HG03354 (cell line): ENCODE results near the gene UNC79.

Experiments
- ATAC-seq: cut with Tn5 transposase; IDR thresholded peaks from one replicate; pipeline ENCODE4 v1.9.1; 2021; ENCODE audit warnings: mild to moderate bottlenecking; ENCODE audit not compliant: unreplicated experiment, poor library complexity, severe bottlenecking

The UNC79 gene

DNA sequence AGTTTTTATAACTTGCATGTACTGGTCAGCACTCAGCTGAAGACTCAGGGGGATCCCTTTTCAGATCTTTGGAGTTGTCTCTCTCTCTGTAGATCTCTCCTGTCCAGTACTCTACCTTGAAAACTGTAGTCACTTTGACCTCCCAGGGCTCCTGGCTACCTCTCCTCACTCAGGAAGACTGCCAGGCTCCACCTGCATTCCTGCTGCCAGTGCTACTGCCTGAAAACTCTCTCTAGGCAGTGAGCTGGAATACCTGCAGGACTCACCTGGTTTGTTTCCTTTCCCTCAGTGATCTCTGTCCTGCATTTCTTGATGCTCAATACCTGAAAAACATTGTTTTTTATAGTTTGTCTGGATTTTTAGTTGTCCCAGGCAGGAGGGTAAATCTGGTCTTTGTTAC, 270.2 kb downstream of the UNC79 start:
- ATAC-seq: no peak

DNA sequence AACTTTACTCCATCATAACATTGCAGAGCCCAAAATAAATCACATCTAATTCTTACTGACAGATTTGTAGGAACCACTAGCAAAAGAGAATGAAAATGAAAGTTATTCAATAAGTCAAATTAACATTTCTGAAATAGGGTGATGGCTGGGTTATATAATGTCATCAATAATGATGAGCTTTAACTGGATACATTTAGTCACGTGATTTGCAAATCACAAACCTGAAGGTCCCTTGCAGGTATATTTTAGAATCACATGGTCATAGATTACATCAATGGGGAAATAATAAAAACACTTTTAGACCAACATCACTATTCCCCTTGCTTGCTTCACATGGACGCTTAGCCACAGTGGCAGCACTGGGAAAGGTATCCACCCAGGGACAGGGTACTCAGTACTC, 270.8 kb downstream of the UNC79 start:
- ATAC-seq: no peak

DNA sequence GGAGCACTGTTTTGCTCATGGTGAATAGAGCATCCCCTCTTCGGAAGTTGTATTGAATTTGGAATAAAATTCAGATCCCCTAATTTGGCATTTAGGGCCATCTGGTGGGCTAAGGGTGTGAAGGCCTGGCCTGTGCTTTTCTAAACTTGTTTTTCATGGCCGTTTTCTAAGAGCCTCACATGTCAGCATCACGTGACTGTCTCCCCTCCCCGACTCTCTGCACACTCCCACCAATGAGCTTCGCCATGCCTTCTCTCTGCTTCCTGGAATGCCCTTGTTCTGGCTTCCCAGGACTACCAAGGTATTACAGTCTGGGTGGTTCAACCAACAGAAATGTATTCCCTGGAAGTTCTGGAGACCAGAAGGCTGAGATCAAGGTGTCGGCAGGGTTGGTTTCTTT, 272.2 kb downstream of the UNC79 start:
- ATAC-seq: no peak

DNA sequence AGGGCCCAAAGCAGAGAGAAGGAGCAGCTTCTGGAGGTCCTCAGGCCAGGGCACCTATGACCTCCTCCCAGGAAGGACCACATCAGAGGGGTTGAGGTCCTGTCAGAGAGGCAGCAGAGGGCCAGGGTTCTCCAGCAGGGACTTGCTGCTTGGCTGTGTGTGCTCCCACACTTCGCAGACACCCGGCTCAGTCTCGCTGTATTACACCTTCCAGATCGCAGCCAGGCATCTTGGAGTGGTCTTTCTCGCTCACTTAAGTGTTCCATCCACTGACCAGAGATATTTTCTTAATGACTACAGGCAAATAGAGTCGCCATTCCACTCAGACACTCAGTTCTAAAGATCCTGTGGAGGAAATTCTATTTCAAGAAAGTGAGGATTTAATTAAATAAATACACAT, 273.2 kb downstream of the UNC79 start:
- no peak for ATAC-seq

DNA sequence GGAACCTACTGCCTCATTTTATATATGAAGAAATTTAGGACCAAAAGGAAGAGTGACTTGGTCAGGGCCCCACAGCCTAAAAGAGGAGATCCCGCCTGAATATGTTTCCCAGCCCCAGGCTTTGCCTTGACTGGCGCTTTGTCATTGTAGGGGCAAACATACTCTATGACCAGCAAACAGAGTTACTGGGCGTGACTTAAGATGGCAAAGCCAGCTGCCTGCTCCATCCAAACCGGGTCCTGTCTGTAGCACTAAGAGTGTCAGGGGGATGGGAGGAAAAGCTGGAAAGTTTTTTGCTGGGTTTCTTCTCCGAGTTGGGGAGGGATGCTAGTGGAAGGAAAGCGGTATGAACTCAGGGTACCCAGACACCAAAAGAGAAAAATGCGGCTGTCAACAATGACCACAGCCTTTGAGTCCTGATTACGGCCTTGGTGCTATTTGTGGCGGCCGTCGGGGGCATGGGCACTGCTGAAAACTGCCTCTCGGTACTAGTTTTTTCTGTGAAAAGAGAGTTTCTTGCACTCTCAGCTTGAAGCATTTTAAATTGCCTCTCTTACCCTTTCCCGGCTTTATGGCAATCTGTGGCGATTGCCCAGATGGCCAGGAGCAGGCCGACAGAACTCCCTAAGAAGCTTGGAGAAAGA, 274.9 kb downstream of the UNC79 start:
- no peak for ATAC-seq

DNA sequence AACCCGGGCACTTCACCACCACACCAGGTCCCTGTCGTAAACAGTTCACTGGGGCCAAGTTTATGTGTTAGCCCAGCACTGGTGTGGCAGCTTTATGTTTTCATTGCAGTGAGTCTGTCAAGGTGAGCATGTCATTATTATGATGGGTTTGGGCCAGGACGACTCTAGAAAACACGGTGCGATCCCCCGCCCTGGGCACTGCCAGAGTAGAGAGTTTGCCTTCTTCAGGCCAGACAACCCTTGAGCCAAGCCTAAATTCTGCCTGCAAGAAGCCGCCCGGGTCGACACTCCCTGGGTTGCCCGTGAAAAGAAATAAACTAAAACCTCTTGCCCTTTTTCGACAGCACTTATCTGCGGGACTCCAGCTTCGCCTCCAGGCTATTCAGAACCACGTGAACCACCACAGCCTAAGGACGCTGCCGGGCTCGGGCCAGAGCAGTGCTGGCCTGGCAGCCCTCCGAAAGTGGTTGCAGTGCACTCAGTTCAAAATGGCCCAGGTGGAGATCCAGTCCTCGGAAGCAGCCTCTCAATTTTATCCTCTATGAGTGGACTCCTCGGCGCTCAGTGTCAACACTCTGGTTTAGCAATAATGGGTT, 275.7 kb downstream of the UNC79 start:
- ATAC-seq: no peak

DNA sequence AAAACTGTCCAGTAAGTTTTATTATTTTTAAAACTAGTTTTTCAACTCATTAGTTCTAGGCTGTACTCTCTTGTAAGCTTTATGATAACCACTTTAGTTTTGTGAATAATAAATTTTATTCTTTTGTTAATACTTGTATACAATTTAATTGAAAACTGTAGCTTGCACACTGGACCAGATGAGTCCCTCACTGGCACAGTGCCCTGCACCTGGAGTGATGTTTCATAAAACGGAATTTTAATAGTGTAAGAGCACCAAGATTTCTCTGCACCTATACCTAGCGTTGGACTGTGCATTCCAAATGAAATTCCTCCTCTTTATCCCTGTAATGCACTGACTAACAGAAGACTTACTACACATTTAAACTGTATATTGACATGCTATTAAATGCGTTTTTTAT, 276.7 kb downstream of the UNC79 start:
- no peak for ATAC-seq

DNA sequence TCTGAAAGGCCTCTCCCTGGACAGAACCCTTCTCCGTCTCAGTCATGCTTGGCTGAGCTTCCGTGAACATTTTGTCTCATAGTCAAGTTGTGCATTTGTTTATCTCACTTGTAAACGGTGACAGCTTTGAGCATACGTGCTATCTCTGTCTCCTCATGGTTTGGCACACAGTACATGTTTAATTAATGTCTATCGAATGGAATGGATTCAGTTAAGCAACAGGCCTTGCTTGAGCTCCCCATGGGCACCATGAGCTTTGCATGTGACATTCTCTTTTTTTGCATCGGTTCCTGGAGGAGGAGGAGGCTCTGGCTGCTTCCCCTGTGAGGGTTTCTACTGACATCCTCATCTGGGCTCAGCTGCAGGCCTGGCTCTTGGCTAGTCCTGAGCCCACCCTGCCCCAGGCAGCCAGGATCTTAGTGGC, 277.6 kb downstream of the UNC79 start:
- ATAC-seq: no peak

DNA sequence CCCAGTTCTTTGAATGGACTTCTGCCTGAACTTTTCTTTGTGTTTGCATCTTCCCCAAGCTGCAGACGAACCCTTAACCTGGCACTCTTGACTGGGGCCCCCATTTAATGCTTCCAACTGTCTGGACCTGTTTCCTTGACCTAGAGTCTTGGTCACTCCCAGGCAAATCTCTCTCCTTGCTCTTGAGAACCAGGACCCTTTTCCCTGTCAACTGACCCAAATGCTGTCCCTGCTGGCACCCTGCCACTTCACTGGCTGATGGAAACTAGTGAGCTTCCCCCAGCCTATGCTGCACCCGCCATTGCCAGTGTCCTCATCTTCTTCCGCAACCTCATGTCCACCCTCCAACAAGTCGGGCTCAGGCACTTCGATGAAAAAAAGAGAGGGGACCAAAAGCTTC, 278.1 kb downstream of the UNC79 start:
- ATAC-seq: no peak

DNA sequence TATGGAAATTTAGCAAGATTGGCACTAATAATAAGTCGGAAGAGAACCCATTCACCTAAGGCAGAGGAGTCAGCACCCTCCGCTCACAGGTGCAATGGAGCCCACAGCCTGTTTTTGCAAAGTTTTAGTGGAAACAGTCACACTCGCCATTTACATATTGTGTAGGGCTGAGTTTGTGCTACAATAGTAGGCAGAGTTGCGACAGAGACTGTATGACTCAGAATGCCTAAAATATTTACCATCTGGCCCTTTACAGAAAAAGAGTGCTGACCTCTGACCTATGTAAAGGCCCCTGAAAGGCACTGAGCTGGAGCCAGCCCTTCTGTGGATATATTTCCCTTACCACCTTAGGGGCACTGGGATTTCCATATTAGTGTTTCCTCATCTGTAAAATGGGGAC, 278.5 kb downstream of the UNC79 start:
- ATAC-seq: no peak

DNA sequence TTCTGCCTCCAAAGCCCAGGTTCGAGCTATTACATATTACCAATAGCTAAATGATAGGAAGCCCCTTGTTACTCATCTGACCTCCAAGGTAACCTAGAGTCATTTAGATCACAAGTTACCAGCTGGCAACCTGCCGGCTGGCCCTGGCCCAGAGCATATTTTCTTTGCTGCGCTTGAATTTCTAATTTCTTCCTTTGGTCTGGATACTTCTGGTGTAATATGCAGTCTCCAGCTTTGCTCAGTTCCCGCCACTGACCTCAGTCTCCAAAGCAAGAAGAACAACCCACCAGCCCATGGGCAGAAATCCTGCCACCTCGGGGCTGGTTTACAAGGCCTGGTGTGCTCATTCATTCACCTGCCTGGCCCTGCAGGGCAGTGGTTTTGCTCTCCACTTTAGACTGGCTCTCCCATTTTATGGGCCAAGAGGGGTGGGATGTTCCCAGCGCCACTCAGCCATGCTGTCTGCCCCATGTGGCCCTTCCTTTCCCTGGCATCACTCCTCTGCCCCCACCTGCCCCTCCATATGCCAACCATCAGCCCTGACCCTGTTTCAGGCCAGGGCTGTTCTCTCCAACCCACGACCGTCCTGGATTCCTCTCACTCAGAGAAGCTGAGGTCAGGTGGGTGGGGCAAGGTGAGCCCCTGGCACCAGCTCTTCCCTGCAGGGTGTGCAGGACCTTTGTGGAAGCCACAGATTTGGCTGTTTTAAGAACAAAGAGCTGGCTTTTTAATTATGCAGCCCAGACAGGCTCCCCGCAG, 281.5 kb downstream of the UNC79 start:
- no peak for ATAC-seq

DNA sequence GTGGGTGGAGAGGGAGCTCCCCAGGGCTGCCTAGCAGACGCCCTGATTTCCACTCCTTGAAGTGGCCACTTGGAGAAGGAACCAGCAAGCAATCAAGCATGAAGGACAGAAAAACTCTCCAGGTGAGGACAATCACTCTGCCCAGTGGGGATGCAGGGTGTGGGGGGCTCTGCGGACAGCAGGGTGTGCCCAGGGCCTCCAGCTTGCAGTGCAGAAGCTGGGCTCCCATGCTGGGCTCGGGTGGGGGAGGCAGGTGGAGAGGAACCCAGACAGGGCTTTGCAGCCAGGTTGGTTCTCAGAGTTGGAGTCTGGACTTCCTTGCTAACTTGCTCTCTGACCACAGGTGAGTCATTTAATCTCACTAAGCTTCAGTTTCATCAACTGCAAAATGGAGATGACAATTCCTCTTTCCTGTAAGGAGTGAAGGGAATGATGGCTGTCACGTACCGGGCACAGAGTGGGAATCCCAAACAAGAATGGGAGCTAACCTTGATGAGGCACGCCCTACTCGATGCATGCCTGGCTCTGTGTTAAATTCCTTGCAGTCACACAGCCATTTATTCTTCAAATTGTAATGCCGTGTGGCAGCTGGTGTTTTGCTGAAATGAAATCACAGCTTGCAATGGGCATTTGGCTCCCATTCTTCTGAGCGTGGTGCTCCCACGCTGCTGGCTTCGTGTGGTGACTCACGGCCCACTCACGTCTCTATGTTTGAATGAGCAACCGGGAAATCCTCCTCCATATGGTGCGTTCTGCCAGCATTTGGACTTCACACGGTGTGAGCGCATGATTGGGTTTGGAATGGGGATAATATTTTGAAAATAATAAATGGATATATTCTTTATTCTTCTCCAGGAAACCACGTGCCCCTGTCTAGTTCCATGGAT, 282.3 kb downstream of the UNC79 start:
- ATAC-seq: no peak

DNA sequence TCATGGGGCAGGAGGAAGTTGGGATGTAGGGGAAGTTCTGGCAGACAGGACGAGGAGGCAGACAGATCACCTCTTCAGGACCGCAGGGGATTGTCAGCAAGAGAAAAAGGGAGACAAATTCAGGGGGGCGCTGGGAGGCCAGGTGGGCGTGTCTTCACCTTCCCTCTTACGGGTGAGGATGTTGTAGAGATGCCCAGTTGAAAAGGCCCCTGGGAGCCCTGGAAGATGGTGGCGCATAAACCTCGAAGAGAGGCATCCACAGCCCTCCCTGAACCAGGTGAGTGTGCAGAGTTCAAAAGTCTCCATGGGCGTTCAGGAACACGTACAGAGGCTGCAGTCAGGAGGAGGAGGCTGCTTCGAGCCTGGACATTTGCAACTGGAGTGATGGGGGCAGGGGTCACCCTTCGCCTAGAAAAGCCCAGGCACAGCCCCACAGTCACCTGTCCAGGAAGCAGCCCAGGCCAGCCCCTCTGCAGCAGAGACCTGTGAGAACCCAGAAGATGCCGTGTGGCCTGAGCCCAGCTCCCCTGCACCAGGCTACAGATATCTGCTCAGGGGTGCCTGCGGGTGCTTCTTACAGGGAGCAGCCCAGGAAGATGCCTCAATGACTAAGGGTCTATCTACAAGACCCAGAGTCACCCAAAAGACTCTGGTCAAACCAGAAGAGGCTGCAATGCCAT, 283.1 kb downstream of the UNC79 start:
- ATAC-seq: no peak

DNA sequence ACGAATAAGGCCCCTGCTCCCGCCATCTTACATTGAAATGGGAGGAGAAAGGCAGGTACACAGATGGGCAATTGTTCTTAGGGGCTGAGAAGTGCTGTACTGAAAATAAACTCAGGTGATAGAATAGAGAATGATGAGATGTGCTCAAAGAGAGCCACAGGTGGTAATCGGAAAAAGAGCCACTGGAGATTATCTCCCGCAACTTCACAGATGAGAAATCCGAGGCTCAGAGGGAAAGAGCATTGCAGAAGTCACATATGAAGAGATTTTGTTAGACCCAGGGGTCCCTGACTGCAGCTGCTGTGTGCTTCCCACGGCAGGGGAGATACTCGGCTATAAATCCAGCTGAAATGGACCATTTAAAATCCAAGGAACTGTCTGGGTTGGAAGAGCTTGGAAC, 283.9 kb downstream of the UNC79 start:
- no peak for ATAC-seq

DNA sequence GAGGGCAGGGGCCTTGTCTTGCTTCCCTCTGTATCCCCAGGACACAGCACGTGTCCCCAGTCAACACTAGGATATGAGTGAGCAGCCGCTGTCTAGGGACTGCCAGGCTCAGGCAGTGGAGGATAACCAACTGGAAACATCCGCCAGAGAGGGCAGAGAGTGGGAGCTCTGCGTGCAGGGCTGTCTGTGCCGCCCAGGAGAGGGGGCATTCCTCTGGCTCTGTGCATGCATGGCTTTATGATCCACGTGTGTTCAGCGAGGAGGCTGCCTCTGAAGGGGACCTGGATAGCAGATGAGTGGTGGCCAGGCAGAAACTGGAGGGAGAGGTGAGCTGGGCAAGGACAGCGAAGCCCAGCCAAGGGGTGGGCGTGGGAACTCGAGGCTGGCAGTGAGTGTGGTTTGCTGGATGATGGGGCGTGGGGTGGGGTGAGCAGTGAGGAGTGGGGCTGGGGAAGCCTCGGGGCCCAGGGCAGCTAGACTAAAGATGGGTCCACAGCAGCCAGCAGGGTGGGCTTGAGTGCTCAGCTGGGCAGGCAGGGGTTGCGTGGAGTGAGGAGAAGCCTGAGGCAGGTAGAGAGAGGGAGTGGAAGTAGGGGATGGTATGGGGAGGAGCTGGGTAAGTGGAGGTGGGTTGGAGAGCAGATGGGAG, 284.7 kb downstream of the UNC79 start:
- ATAC-seq: no peak

DNA sequence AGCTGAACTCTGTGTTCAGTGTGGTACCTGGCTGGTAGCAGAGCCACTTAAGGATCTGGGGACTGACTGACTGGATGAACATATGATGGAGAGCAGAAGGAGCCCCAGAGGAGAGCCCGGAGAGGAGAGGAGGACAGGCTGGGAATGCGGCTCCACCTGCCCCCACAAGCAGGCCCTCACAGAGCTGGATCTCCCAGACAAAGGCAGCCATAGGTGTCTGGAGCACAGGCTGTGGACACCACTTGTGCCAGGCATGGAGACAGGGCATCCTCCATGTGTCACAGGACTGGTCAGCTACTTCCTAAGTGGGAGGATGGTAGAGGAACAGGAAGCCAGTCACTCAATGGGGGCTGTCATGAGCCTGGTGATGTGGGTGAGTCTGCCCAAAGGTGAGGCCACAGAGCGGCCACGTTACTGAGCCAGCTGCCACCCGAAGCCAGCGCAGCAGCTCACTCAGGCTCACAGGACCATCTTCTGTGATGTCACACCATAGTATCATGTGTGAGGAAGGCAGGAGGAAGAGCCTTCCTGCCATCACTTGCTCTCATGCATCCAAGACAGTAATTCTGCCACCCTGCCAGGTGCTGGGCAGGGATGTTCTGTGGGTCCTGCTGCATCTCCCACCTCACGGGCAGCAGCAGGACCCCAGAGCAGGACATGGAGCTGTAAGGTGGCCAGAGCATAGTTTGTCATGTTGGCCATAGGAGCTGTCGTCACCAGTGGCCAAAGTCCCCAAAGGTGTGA, 285.4 kb downstream of the UNC79 start:
- no peak for ATAC-seq

DNA sequence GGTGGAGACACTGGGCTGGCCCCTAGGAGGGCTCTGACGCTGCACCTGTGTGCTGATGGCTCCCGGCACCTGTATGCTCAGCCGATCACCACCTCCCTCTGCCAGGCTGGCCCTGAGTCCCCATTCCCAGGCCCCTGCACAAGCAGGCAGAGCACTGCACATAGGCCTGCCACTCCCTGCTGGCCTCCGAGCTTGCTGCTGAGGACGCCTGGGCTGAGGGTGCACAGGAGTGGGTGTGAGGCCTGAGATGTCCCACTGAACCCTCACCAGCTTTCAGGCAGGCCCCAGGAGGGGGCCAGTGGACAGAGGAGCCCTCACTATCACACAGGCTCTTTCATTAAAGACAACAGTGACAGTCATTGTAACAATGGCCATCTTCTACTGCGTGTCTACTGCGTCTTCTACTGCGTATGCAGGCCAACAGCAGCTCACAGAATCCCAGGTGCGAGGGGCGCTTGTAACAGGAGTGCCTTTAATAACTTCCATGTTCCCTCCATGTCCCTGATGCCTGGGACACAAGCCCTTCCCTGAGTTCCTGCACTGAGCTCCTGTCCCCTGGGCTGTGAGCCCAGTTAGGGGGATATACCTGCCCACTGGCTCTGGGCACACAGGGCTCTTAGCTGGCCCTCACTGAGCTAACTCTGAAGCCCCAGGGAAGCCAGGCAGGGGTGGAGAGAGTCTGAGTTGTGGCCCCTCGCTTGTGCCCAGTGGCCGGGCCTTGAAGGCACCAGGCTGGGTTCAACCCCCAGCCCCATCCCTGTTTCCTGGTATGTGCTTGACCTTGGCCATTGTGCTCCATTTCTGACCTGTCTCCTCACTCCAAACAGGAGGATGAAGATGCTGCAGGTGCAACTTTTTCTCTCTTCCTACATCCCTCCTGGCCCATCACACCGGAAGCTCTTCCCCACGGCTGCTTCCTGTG, 286.3 kb downstream of the UNC79 start:
- no peak for ATAC-seq
